Measurements from ENCODE around the gene SLX9. TPM values are rescaled to one million over a fixed set of nuclear protein-coding genes. Genes with fewer than 3 reads are reported as not detected.

The SLX9 gene
- total and polyA plus RNA-seq, 5 experiments from 2014 or later: 11.7 to 27.9 (median 13.5) TPM

DNA sequence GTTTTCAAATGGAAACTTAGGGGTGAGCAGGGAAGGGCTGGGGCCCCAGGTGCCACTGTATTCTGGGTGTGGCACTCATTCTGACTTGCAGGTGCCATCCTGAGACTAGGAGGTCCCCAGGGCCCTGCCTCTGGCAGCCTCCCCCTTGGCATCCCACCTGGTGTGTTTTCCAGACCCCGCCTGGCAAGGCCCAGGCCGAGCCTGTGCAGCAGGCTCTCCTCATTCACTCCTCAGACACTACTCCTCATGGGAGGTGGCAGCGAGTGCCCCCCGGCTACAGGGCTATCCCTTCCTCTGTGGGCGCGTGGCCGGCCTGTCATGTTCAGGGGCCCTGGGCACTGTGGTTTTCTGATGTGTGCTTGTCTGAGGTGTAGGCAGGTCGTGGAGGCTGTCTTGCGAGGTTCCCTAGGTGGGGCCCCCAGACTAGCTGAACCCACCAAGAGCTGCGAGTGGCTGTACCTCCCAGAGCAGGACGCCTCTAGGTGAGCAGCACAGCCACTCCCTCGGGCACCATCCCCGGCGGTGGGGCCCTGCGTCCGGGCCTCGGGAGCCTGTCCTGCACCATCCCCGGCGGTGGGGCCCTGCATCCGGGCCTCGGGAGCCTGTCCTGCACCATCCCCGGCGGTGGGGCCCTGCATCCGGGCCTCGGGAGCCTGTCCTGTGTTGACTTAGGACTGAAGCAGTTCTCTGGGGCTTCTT lies 13.2 kb downstream of the SLX9 start:
- Mint-ChIP-seq H3K27ac (no peak overlapping the region), H3K4me3 (no peak overlapping the region), H3K27me3 (no peaks in the 10 kb centered on the region), H3K4me1 (peaks cover 14 to 20% (median 17%) of the 10 kb centered on the region in 4 donors), H3K36me3 (peaks cover 0 to 39% (median 3%) of the 10 kb centered on the region in 3 donors), H3K9me3 (no peaks in the 10 kb centered on the region)
- POLR2A ChIA-PET: no interaction called here
- no peak for ATAC-seq
- peak in 2 of 10 donors; percentile 2 to 36 for DNase-seq

- Mint-ChIP-seq H3K36me3 (peaks cover 0 to 39% (median 3%) of the 10 kb centered on the region in 3 donors), H3K9me3 (no peaks in the 10 kb centered on the region), H3K4me1 (peaks cover 14 to 20% (median 17%) of the 10 kb centered on the region in 4 donors), H3K27ac (peak overlapping the region in 3 of 10 donors; percentile 58 to 83 (median 62)), H3K27me3 (no peaks in the 10 kb centered on the region), H3K4me3 (no peak overlapping the region)
- ATAC-seq (no peak), DNase-seq (peak in 1 of 10 donors; percentile 37)
- POLR2A ChIA-PET: interaction anchor here (0.6 kb wide), 1 partner anchor 12 kb away, joined by 3 read pairs; no protein-coding TSS in a partner anchor
Observed at GRCh38 chr21:44953628-44954021, 13.8 kb downstream of the SLX9 start.

- ATAC-seq (no peak), DNase-seq (peak in 1 of 10 donors; percentile 52)
- Mint-ChIP-seq H3K4me3 (no peak overlapping the region), H3K4me1 (peaks cover 14 to 20% (median 17%) of the 10 kb centered on the region in 4 donors), H3K27ac (no peak overlapping the region), H3K27me3 (no peaks in the 10 kb centered on the region), H3K9me3 (no peaks in the 10 kb centered on the region), H3K36me3 (peaks cover 0 to 44% (median 5%) of the 10 kb centered on the region in 3 donors)
- POLR2A ChIA-PET: interaction anchor here (0.6 kb wide), 1 partner anchor 11 kb away, joined by 3 read pairs; no protein-coding TSS in a partner anchor
Observed at GRCh38 chr21:44954281-44954771, 14.5 kb downstream of the SLX9 start.

- H3K27ac Mint-ChIP-seq: peak overlapping the region in 3 of 10 donors; percentile 14 to 52 (median 35)
Observed at GRCh38 chr21:44955141-44955797, 15.4 kb downstream of the SLX9 start.

GRCh38 chr21:44955798-44956175 lies 16.0 kb downstream of the SLX9 start:
- H3K27ac Mint-ChIP-seq: peak overlapping the region in 2 of 10 donors; percentile 35 to 52
- DNase-seq (peak in 1 of 10 donors; percentile 58), ATAC-seq (no peak)
- no peak overlapping the region for H3K4me3 Mint-ChIP-seq
- POLR2A ChIA-PET: no interaction called here
- H3K4me1 Mint-ChIP-seq: peaks cover 9 to 18% (median 11%) of the 10 kb centered on the region in 4 donors
- no peaks in the 10 kb centered on the region for H3K27me3 Mint-ChIP-seq
- peaks cover 0 to 55% (median 11%) of the 10 kb centered on the region in 3 donors for H3K36me3 Mint-ChIP-seq
- no peaks in the 10 kb centered on the region for H3K9me3 Mint-ChIP-seq

More at GRCh38 chr21:44955141-44955797, 15.4 kb downstream of the SLX9 start:
- POLR2A ChIA-PET: no interaction called here
- no peaks in the 10 kb centered on the region for H3K9me3 Mint-ChIP-seq
- DNase-seq (peak in 1 of 10 donors; percentile 28), ATAC-seq (no peak)
- no peak overlapping the region for H3K4me3 Mint-ChIP-seq
- peaks cover 9 to 18% (median 11%) of the 10 kb centered on the region in 4 donors for H3K4me1 Mint-ChIP-seq
- peaks cover 0 to 50% (median 7%) of the 10 kb centered on the region in 3 donors for H3K36me3 Mint-ChIP-seq
- no peaks in the 10 kb centered on the region for H3K27me3 Mint-ChIP-seq

DNA sequence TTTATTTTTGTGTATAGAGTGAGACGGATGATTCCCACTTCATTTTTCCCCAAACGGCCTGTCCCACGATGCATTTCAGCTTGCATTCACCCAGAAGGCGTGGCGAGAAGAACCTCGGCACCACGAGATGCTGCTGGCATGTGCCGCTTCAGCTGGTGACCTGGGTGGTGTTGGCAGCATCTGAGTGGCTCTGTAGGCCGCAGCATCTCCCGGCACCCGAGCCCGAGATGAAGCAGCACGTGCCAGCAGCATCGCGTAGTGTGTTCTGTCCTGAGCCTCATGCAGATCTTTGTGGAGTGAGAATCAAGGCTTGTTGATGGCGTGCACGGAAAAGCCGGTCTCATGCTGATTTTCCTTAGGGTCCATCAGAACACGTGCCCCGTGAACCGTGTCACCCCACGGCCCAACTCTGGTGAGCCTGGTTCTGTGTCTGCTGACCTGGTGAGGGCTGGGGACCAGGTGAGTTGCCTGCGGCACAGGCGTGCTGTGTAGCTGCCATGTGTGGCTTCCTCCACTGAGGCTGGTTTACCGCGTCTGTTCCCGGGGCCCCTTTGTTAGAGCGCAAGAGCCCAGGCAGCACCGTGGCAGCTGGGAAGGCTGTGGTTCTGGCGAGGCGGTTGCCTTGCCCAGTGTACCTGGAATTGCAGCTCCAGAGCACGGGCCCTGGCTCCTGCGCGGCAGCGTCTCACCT lies 16.7 kb downstream of the SLX9 start:
- H3K4me1 Mint-ChIP-seq: peaks cover 4 to 13% (median 9%) of the 10 kb centered on the region in 4 donors
- ATAC-seq (no peak), DNase-seq (peak in 1 of 10 donors; percentile 58)
- no peaks in the 10 kb centered on the region for H3K9me3 Mint-ChIP-seq
- H3K27ac Mint-ChIP-seq: no peak overlapping the region
- H3K36me3 Mint-ChIP-seq: peaks cover 0 to 56% (median 14%) of the 10 kb centered on the region in 3 donors
- H3K4me3 Mint-ChIP-seq: no peak overlapping the region
- POLR2A ChIA-PET: no interaction called here
- H3K27me3 Mint-ChIP-seq: no peaks in the 10 kb centered on the region

DNA sequence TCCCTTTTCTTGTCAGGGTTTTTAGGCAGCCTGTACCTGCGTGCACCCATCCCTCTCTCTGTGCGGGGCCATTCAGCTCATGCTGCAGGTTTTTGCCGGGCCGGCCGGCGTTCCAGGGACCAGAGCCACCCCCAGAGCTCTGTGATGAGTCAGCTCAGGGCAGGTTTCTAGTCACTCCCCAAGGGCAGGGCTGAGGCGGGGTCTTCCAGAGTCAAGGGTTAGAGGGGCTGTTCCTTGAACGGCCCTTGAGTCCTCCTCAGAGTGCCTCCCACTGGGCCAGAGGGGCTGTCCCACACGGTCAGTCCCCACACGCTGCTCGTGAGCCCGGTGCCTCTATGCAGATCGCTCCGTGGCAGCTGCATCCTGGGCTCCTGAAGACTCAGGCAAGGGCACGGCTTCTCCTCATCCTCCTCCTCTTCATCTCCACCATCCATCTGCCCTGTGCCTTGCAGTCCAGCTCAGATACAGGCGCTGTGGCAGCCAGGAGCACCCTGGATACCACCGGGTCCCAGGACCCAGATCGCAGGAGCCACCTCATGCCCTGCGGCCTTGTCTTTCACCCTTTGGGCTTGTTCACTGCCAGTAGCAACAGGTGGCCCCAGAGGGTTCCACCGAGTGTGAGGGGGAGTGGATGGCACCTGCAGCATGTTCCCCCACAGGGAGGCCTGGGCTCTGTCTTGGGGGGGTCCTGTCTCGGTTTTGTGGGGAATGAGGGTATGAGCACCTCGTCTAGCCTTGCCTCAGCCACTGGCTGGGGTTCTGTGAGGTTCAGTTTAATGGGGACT lies 17.4 kb downstream of the SLX9 start:
- H3K4me3 Mint-ChIP-seq: peak overlapping the region in 1 of 10 donors; percentile 52
- DNase-seq (peak in 1 of 10 donors; percentile 50), ATAC-seq (no peak)
- no peaks in the 10 kb centered on the region for H3K9me3 Mint-ChIP-seq
- POLR2A ChIA-PET: no interaction called here
- H3K4me1 Mint-ChIP-seq: peaks cover 5 to 13% (median 8%) of the 10 kb centered on the region in 4 donors
- H3K27ac Mint-ChIP-seq: peak overlapping the region in 1 of 10 donors; percentile 25
- peaks cover 0 to 63% (median 14%) of the 10 kb centered on the region in 3 donors for H3K36me3 Mint-ChIP-seq
- H3K27me3 Mint-ChIP-seq: no peaks in the 10 kb centered on the region

GRCh38 chr21:44957901-44958451 lies 18.1 kb downstream of the SLX9 start:
- POLR2A ChIA-PET: no interaction called here
- Mint-ChIP-seq H3K27ac (peak overlapping the region in 1 of 10 donors; percentile 25), H3K36me3 (peaks cover 0 to 70% (median 14%) of the 10 kb centered on the region in 3 donors), H3K4me1 (peaks cover 0 to 13% (median 9%) of the 10 kb centered on the region in 4 donors), H3K9me3 (no peaks in the 10 kb centered on the region), H3K27me3 (no peaks in the 10 kb centered on the region), H3K4me3 (no peak overlapping the region)
- ATAC-seq: no peak
- peak in 1 of 10 donors; percentile 51 for DNase-seq

DNA sequence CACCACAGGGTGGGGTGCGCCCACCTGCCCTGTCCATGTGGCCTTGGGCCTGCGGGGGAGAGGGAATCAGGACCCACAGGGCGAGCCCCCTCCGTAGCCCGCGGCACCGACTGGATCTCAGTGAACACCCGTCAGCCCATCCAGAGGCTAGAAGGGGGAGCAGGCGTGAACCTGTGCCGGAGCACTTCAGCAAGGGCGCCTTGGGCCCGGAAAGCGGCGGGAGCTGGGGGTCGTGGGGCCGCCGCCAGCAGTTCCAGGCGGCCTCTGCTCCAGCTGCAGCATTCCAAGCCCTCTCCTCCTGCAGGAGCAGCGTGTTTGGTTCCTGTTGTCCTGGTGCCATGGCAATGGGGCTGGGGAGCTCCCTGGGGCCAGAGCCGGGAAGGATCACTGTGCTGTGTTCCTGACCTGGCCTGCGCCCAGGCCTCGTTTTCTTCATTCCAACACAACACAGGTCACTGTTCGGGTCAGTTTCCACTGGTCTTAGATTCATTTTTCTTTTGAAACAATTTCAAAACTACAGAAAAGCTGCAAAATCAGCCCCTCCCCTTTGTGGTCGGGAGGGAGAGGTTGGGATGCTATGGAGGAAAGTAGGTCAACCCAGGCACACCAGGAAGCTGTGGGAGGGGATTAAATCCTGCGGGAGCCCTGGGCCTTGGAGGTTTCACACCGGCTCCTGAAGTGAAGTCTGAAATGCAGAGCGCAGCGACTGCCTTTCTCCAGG lies 18.8 kb downstream of the SLX9 start:
- Mint-ChIP-seq H3K4me1 (peaks cover 2 to 16% (median 10%) of the 10 kb centered on the region in 4 donors), H3K27ac (peak overlapping the region in 2 of 10 donors; percentile 45 to 53), H3K4me3 (no peak overlapping the region), H3K9me3 (no peaks in the 10 kb centered on the region), H3K36me3 (peaks cover 0 to 77% (median 14%) of the 10 kb centered on the region in 3 donors), H3K27me3 (no peaks in the 10 kb centered on the region)
- ATAC-seq (no peak), DNase-seq (peak in 1 of 10 donors; percentile 47)
- POLR2A ChIA-PET: no interaction called here

DNA sequence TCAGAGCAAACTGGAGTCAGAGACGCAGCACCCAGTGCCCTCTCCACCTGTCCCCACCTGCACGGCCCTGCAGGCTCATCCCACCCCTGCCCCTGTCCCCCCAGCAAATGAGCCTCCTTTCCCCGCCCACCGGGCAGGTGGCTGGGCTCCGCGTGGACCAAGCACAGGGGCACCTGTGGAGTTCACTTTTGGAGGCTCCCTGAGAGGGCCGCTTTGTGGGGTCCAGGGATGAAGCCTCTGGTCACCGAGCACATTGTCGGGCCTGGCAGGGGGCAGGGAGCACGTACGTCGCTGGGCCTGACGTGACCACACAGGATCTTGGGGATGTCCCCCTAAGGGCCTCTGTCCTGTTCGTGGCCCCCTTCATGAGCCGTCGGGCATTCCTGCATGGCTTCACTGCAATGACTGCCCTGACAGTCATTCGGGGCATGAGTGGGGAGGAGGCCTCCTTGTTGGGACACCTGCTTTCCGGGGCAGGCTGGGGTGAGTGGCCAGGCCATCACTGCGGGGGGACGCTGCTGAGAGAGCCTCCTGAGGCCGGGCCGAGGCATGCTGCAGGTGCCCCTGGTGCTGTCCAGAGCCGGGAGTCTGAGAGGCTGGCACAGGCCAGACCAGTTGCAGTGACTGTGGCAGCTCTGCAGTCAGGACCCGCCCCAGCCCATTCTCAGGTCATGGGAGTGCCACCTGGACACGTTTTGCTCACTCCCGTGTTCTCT lies 19.7 kb downstream of the SLX9 start:
- no peak for ATAC-seq
- H3K4me3 Mint-ChIP-seq: no peak overlapping the region
- peaks cover 10 to 19% (median 13%) of the 10 kb centered on the region in 4 donors for H3K4me1 Mint-ChIP-seq
- H3K27ac Mint-ChIP-seq: peak overlapping the region in 2 of 10 donors; percentile 40 to 45
- no peaks in the 10 kb centered on the region for H3K27me3 Mint-ChIP-seq
- H3K36me3 Mint-ChIP-seq: peaks cover 0 to 81% (median 14%) of the 10 kb centered on the region in 3 donors
- POLR2A ChIA-PET: no interaction called here
- DNase-seq: peak in 1 of 10 donors; percentile 61
- no peaks in the 10 kb centered on the region for H3K9me3 Mint-ChIP-seq

Data from naive thymus-derived CD8-positive, alpha-beta T cell (primary cell).